Muscle of leg (tissue), 11 donors: ENCODE measurements around the gene CHCHD6. TPM values are rescaled to one million over a fixed set of nuclear protein-coding genes. Genes with fewer than 3 reads are reported as not detected.
A peak's percentile ranks its signal among the peaks of the same experiment; 100 is the strongest.

Source experiments
- DNase-seq: peaks from one replicate; pipeline ENCODE4 v3.0.0; 2013
- H3K27ac ChIP-seq: one replicate; pipeline ENCODE4 v1.5.1; 2013; ENCODE audit warnings: mild to moderate bottlenecking, low read length, control low read depth
- H3K27me3 ChIP-seq: one replicate; pipeline ENCODE4 v1.6.1; 2013; ENCODE audit warnings: low read length; ENCODE audit not compliant: control insufficient read depth, insufficient read depth
- H3K36me3 ChIP-seq: one replicate; pipeline ENCODE4 v1.6.1; 2013; ENCODE audit warnings: low read length; ENCODE audit not compliant: control insufficient read depth, insufficient read depth
- H3K4me1 ChIP-seq: one replicate; pipeline ENCODE4 v1.6.1; 2013; ENCODE audit warnings: low read length; ENCODE audit not compliant: control insufficient read depth, insufficient read depth
- H3K4me3 ChIP-seq: one replicate; pipeline ENCODE4 v1.5.1; 2013; ENCODE audit warnings: low read length, control low read depth
- H3K9me3 ChIP-seq: replicated peaks from 2 replicates; pipeline ENCODE4 v1.6.1; 2013; ENCODE audit warnings: low read depth, low read length; ENCODE audit not compliant: control insufficient read depth
- WGBS: methylation state at CpG from one replicate; pipeline ENCODE4 v1.1.5; 2013; ENCODE audit warnings: missing lambda C conversion rate; ENCODE audit not compliant: insufficient coverage; 5-methylcytosine and 5-hydroxymethylcytosine counted together
- polyA plus RNA-seq, 8 donors: library from polyadenylated mRNA; unstranded; fragments of 120-200 nt; gene quantifications; one replicate each; pipeline versions ENCODE4 v1.2.1 to v1.2.3, GENCODE V29; 2013; ENCODE audit warnings: inconsistent platforms in 1 of 8, low replicate concordance in 1 of 8; ENCODE audit not compliant: insufficient read length in 8 of 8, insufficient read depth in 1 of 8
- total RNA-seq: library from RNA; stranded (reverse); fragments of 120-200 nt; gene quantifications from one replicate; pipeline ENCODE4 v1.2.4, GENCODE V29; 2013

CHCHD6 gene
- total and polyA plus RNA-seq, 9 donors, result 7.3 to 11.8 (median 8.7) TPM

DNA sequence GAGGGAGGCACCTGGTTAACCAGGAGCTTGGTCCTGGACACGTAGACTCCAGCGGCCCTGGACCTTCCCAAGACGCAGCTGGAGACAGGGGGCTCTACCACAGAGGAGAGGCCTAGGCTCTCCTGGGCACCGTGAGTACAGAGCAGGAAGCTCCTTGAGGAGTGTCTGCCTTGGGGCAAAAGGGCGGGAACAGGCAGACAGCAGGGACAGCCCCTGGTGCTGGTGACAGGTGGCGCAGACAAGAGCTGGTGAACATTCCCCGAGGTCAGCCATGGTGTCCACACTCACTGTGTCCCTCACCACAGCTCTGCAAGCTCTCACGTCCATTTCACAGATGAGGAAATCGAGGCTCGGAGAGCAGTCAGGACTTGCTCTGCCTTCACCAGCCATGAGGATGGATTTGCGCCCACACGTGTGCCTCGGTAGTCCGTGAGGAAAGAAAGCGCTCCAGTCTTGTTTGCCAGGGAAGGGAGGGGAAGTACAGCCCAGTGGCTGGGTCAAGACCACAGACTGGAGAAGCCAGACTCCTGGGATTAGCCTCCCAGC, 276.3 kb downstream of the CHCHD6 start:
- H3K27me3 ChIP-seq, result peaks cover 53% of the 10 kb centered on the region
- peaks cover 23% of the 10 kb centered on the region for H3K4me1 ChIP-seq
- H3K4me3 ChIP-seq, result no peak overlapping the region
- no peaks in the 10 kb centered on the region for H3K9me3 ChIP-seq
- DNase-seq, result no peak
- no peak overlapping the region for H3K27ac ChIP-seq
- WGBS, result 86% methylated on average over 15 of the region's 15 CpGs
- H3K36me3 ChIP-seq, result no peaks in the 10 kb centered on the region

DNA sequence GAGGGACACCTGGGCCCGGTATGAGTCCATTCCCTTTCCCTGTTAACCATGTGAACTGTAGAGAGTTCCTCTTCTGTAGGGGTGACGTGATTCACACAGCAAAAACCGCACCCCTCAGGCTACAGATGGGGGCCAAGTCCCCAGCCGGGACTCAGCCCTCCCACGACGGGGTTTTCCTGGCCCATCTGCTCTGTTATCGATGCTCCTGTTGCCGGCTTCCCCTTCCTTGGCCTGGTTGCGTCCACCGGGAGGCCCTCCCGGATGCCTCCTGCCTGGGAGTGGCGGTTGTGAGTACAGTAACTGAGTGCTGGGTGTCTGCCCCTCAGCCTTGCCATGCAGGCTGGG, 278.1 kb downstream of the CHCHD6 start:
- peaks cover 29% of the 10 kb centered on the region for H3K4me1 ChIP-seq
- H3K27me3 ChIP-seq, result peaks cover 53% of the 10 kb centered on the region
- no peak overlapping the region for H3K27ac ChIP-seq
- peak overlapping the region; percentile 42 for H3K4me3 ChIP-seq
- H3K9me3 ChIP-seq, result no peaks in the 10 kb centered on the region
- WGBS, result 4% methylated on average over 7 of the region's 12 CpGs
- no peak for DNase-seq
- no peaks in the 10 kb centered on the region for H3K36me3 ChIP-seq

DNA sequence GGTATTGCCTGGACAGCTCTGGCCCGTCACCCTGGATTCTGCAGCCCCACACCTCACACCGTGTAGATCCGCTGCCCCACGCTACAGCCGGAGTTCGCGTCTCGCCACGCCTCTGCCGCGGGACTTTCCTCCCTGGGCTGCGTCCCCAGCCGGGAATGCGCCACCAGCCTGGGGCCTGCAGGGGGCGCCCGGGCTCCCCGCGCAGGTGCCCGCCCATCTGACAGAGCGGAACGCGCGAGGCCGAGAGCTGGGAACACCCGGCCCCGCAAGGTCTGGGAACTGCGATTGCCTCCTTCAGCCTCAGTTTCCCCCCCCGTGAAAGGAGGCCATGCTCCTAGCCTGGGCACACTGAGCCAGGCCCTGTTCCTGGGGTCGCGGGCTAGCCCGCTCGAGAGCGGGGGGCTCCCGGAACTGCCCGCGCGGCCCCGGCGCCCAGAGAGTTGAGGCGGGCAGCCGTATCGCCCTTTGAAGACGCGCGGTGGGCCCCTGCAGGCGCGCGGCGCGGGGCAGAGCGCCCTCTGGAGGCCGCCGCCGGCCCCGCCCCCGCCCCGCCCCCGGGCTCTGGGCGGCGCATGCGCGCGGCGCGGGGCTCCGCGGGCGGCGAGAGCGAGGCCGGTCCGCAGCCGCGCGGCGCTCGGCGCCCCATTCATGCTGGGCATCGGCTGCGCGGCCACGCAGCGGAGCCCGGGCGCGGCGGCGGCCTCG, 278.6 kb downstream of the CHCHD6 start, which contains the start of gene PLXNA1:
TSS of gene PLXNA1 (plus strand) at position 645 of the 705 bp plus-strand sequence. CDS start 5,479 bp downstream, outside the sequence.
- WGBS, result under 1% methylated on average over 89 of the region's 89 CpGs
- peak; percentile 82 for DNase-seq
- H3K9me3 ChIP-seq, result no peaks in the 10 kb centered on the region
- peaks cover 29% of the 10 kb centered on the region for H3K4me1 ChIP-seq
- H3K36me3 ChIP-seq, result no peaks in the 10 kb centered on the region
- H3K27ac ChIP-seq, result peak within 1 kb of the TSS; percentile 47
- peak within 1 kb of the TSS; percentile 67 for H3K4me3 ChIP-seq
- H3K27me3 ChIP-seq, result peaks cover 53% of the 10 kb centered on the region

DNA sequence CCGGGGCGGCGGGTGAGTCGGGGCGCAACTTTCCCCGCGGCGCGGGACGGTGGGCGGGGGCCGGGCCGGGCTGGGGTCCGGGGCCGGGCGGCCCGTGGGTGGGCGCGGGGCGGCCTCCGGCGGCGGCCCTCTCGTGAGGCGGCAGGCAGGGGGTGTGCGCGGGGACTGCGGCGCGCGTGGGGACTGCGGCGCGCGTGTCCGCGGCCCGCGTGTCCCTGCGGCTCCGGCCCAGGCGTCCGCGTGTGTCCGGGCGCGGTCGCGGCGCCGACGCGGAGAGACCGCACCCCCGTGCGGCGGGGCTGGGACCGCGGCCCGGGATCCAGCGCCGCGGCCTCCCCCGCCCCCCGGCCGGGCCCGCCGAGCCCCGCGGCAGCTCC, 279.2 kb downstream of the CHCHD6 start:
- peak overlapping the region; percentile 67 for H3K4me3 ChIP-seq
- peaks cover 50% of the 10 kb centered on the region for H3K27me3 ChIP-seq
- under 1% methylated on average over 64 of the region's 70 CpGs for WGBS
- H3K4me1 ChIP-seq, result peaks cover 29% of the 10 kb centered on the region
- no peaks in the 10 kb centered on the region for H3K36me3 ChIP-seq
- no peak for DNase-seq
- H3K9me3 ChIP-seq, result no peaks in the 10 kb centered on the region
- H3K27ac ChIP-seq, result no peak overlapping the region

DNA sequence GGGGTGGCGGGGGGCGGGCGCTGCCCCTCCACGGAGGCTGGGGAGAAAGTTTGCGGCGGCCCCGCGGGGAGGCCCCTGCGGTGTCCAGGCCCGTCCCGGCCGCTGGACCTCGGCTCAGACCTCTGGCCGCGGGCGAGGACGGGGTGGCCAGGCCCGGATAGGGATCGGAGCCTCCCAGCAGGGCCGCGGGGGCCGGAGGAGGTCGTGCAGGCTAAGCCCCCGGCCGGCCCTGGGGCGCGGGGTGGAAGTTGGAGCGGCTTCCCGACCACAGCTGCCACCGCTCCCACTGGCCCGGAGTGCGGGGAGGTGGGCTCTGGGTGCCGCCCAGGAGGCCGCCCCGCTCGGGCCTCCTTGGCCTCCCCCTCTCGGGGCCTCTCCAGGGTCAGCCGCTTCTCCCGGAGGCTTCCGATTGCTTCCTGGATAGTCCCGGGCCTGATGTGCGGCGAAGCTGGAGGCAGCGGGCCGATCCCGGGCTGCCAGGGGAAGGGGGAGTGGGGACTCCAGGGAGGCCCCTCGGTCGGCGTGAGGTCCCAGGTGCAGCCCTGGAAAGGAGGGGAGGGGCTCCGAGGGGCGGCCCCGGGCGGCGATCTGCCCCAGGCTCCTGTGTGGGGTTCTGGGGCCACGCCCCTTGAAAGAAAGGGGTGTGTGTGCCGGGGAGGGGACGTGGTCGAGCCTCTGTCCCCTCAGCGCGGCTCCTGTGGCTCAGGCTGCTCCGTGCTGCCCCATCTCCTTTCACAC, 279.8 kb downstream of the CHCHD6 start:
- H3K4me3 ChIP-seq, result peak overlapping the region; percentile 67
- DNase-seq, result peak; percentile 66
- under 1% methylated on average over 49 of the region's 61 CpGs for WGBS
- H3K36me3 ChIP-seq, result peaks cover 4% of the 10 kb centered on the region
- no peaks in the 10 kb centered on the region for H3K9me3 ChIP-seq
- H3K27me3 ChIP-seq, result peaks cover 48% of the 10 kb centered on the region
- H3K27ac ChIP-seq, result no peak overlapping the region
- H3K4me1 ChIP-seq, result peaks cover 29% of the 10 kb centered on the region

DNA sequence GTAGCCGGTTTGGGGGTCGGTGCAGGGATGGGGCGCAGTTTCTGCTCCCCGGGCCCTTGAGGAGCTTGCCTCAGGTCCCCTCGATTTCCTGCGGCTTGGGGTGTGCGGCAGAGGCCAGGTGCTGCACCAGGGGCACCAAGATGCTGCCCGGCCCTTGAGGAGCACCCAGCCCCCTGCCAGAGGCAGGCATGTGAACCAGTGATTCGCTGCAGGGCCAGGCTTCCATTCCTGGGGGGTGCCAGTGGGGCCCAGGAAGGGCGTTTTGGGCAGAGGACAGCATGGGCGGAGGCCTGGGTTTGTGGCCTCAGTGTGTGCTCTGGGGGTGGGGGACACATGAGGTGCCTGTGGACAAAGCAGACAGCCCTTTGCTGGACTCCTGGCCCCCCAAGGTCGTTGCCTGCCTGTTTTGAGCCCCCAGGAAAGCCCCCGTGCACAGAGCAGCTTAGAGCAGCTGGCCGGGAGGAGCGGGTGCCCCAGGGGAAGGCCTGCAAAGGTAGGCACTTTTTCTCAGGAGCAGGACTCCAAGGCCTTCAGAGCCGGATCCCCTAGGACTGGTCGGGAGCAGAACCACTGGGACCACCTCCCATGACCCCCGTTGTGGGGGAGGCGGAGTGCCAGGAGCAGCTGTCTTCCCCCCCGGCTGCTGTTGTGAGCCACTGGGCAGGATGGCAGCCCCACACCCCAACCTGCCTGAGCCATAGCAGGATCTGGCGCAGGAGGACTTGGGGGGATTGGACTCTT, 280.5 kb downstream of the CHCHD6 start:
- DNase-seq, result no peak
- H3K27ac ChIP-seq, result no peak overlapping the region
- peaks cover 29% of the 10 kb centered on the region for H3K4me1 ChIP-seq
- 17% methylated on average over 16 of the region's 21 CpGs for WGBS
- H3K27me3 ChIP-seq, result peaks cover 42% of the 10 kb centered on the region
- peaks cover 12% of the 10 kb centered on the region for H3K36me3 ChIP-seq
- H3K4me3 ChIP-seq, result peak overlapping the region; percentile 67
- no peaks in the 10 kb centered on the region for H3K9me3 ChIP-seq

DNA sequence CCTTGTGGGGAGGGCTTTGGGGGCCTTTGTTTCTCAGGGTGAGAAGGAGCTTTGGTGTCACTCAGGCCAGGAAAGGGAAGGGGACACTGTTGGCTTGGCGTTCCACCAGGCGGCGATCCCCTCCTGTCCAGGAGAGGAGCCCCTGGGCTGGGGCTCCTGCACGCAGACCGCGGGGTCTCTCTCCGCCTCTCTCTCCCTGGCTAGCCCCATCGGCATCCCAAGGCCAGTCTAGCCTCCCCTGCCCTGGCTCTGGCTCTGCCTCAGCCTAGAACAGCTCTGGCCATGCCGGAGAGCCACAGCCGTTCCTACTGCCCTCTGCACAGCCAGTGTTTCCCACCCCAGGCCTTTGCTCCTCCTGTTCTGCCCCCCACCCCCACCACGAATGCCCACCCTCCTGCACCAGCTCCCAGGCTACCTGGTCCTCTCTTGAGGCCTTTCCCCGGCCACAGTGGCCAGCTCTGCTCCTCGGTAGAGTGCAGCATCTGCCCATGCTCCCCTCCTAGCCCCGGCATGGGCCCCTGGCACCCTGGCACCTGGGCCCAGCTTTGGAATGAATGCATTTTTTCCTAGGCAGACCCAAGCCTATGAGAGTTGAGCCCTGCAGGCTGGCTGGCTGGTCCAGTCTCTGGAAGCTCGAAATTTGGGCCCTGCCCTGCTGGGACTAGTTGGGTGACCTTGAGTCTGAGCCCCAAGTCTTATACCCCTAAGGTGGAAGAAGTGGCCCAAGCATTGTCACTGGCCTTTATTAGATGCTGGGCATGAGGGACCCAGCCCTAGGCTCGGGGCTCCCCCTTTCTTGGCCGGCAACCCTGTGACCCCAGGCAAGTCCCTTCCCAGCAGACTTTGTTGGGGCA, 281.3 kb downstream of the CHCHD6 start:
- 48% methylated on average over 15 of the region's 17 CpGs for WGBS
- DNase-seq, result no peak
- Histone ChIP-seq H3K27ac (no peak overlapping the region), H3K4me1 (peaks cover 34% of the 10 kb centered on the region), H3K4me3 (peak overlapping the region; percentile 67), H3K9me3 (no peaks in the 10 kb centered on the region), H3K27me3 (peaks cover 35% of the 10 kb centered on the region), H3K36me3 (peaks cover 20% of the 10 kb centered on the region)

DNA sequence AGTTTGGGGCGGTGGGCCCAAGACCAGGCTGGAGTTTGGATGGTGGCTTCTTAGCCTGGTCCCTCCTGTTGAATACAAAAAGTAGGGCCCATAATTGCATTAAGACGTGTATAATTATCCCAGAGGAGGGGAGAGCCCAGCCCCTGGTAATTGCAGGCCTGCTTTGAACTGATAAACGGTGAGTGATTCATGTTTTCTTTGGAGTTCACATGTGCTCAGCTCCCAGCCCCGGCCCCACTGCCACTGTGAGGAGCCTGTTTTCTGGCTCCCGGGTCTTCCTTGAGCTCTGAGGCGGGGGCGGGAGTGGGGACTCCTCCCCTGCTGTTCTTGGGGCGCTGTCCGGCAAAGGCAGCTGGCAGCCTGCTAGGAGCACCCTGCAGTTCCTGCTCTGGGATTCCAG, 282.0 kb downstream of the CHCHD6 start:
- Histone ChIP-seq H3K27ac (no peak overlapping the region), H3K9me3 (no peaks in the 10 kb centered on the region), H3K4me1 (peaks cover 41% of the 10 kb centered on the region), H3K36me3 (peaks cover 25% of the 10 kb centered on the region), H3K27me3 (peaks cover 29% of the 10 kb centered on the region), H3K4me3 (no peak overlapping the region)
- WGBS, result 39% methylated on average over 9 of the region's 9 CpGs
- DNase-seq, result no peak

DNA sequence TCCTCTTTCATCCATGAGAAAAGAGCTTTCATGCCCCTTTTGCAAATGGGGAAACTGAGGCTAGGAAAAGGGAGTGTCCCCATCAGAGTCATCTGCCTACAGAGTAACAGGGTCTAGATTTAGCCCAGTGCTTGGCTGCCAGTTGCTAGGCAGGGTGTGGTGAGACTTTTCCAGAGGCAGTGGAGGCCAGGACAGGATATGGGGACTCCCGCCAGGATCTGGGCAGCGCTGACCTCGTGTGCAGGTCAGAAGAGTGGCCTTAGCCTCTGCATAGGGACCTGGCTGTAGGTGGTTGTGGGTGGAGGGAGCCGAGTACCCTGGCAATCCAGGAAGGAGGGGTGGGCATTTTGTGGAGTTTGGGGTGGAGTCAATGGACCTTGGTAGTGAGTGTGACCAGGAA, 283.1 kb downstream of the CHCHD6 start:
- H3K27ac ChIP-seq, result no peak overlapping the region
- no peak for DNase-seq
- peaks cover 35% of the 10 kb centered on the region for H3K36me3 ChIP-seq
- 55% methylated on average over 4 of the region's 4 CpGs for WGBS
- no peak overlapping the region for H3K4me3 ChIP-seq
- peaks cover 44% of the 10 kb centered on the region for H3K4me1 ChIP-seq
- no peaks in the 10 kb centered on the region for H3K9me3 ChIP-seq
- H3K27me3 ChIP-seq, result peaks cover 17% of the 10 kb centered on the region
